Measurements from ENCODE around the gene SPTBN5. TPM values are rescaled to one million over a fixed set of nuclear protein-coding genes. Genes with fewer than 3 reads are reported as not detected.
A peak's percentile ranks its signal among the peaks of the same experiment; 100 is the strongest.
"Not testable (repeated sequence)": the region's sequence is repeated elsewhere in the genome, so short reads cannot be mapped to it uniquely, and the experiment has no call there.

SPTBN5 gene
- total RNA-seq, 1 experiment from 2014 or later = 3.2 TPM

DNA sequence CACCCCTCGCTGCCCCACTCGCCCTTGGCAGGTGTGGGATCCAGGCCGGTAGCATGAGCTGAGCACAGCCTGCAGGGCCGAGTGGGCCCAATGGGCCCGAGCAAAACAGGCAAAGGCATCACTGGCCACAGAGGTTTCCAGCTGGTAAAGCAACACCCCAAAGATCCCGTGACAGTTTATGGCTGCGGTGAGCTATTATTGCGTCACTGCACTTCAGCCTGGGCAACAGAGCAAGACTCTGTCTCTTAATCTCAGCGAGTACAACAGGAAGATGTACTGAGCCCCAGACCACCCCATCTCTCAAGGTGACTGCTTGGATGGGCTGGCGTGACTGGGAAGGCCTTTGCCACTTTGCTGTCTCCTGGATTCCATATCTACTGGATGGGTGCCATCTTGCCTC lies 61.6 kb downstream of the SPTBN5 start:
- BruUV-seq (replicated peaks) = no TSS peak
- peaks cover 8% of the 10 kb centered on the region for H3K36me3 ChIP-seq (ENCODE audit: insufficient read depth, low read length, poor library complexity, severe bottlenecking)
- H3K4me3 ChIP-seq (ENCODE audit: low read depth, low read length, poor library complexity, severe bottlenecking) = no peak overlapping the region
- H3K9me3 ChIP-seq (ENCODE audit: low read depth, low read length, poor library complexity, severe bottlenecking) = no peaks in the 10 kb centered on the region
- intact Hi-C loops (cut with micrococcal nuclease; ENCODE audit: unreplicated experiment) = no loop called here
- ChIA-PET POLR2A (ENCODE audit: low non-redundant PET) (interaction anchor here (0.6 kb wide), 1 partner anchor 1546 kb away, joined by 3 read pairs; no protein-coding TSS in a partner anchor), CTCF (no interaction called here)
- peaks cover 5% of the 10 kb centered on the region for H3K4me1 ChIP-seq (ENCODE audit: insufficient read depth, low read length, poor library complexity, severe bottlenecking)
- no peak for TF ChIP-seq CTCF (conservative IDR thresholded peaks at IDR 0.05; ENCODE audit: low read depth, low read length)
- TF ChIP-seq EZH2 (IDR thresholded peaks at IDR 0.05; ENCODE audit: borderline replicate concordance, low read depth, low read length, poor library complexity, severe bottlenecking) = no peak
- no peak for DNase-seq (ENCODE audit: low spot score)
- no peak overlapping the region for H3K27ac ChIP-seq (ENCODE audit: low read depth, low read length, poor library complexity, severe bottlenecking)
- no peaks in the 10 kb centered on the region for H3K27me3 ChIP-seq (replicated peaks; ENCODE audit: insufficient read depth, low read depth, low read length, poor library complexity)

- H3K4me1 ChIP-seq (ENCODE audit: insufficient read depth, low read length, poor library complexity, severe bottlenecking); H3K27me3 ChIP-seq (replicated peaks; ENCODE audit: insufficient read depth, low read depth, low read length, poor library complexity); POLR2A ChIA-PET (ENCODE audit: low non-redundant PET); H3K36me3 ChIP-seq (ENCODE audit: insufficient read depth, low read length, poor library complexity, severe bottlenecking); H3K4me3 ChIP-seq (ENCODE audit: low read depth, low read length, poor library complexity, severe bottlenecking); BruUV-seq (replicated peaks); H3K9me3 ChIP-seq (ENCODE audit: low read depth, low read length, poor library complexity, severe bottlenecking); intact Hi-C loops (cut with micrococcal nuclease; ENCODE audit: unreplicated experiment); DNase-seq (ENCODE audit: low spot score); H3K27ac ChIP-seq (ENCODE audit: low read depth, low read length, poor library complexity, severe bottlenecking): not testable (repeated sequence)
- CTCF ChIA-PET = interaction anchor here (1.0 kb wide), 1 partner anchor 49 kb away, joined by 3 read pairs; no protein-coding TSS in a partner anchor
These were observed 62.6 kb downstream of the SPTBN5 start for GRCh38 chr15:41831291-41831690.

DNA sequence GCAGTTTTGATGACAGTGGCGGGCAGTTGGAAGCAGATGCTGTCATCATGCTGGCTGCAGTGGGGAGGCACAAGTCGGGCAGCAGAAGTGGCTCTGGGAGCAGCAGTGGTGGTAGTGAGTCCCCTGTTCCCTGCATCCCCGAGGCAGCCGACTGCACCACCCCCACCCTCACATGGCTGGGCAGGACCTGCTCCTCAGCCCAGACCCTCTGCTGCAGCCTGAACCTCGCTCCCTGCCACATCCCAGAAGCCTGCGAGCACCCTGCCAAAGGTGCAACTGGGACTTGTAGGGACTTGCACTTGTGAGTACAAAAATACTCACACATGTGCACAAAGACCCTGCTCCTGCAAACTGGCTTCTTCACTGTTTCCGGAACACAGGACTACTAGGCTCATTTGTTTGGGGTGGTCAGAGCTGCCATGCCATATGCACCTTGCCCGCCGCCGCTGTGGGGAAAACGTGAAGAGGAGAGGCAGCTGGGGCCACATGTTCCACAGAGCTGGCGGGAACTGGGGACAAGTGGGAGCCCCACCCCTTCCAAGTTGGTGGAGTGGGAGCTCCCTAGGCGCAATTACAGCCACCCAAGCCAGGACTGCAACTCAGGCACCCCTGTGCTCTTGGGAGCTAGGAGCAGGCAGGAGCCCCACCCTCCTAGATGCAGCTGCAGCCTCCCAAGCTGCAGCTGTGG lies 63.8 kb downstream of the SPTBN5 start:
- H3K27me3 ChIP-seq (replicated peaks; ENCODE audit: insufficient read depth, low read depth, low read length, poor library complexity) = no peaks in the 10 kb centered on the region
- H3K27ac ChIP-seq (ENCODE audit: low read depth, low read length, poor library complexity, severe bottlenecking) = no peak overlapping the region
- intact Hi-C loops (cut with micrococcal nuclease; ENCODE audit: unreplicated experiment) = no loop called here
- ChIA-PET POLR2A (ENCODE audit: low non-redundant PET) (no interaction called here), CTCF (no interaction called here)
- H3K9me3 ChIP-seq (ENCODE audit: low read depth, low read length, poor library complexity, severe bottlenecking) = no peaks in the 10 kb centered on the region
- TF ChIP-seq CTCF (conservative IDR thresholded peaks at IDR 0.05; ENCODE audit: low read depth, low read length) (no peak), EZH2 (IDR thresholded peaks at IDR 0.05; ENCODE audit: borderline replicate concordance, low read depth, low read length, poor library complexity, severe bottlenecking) (no peak)
- H3K36me3 ChIP-seq (ENCODE audit: insufficient read depth, low read length, poor library complexity, severe bottlenecking) = peaks cover 8% of the 10 kb centered on the region
- H3K4me1 ChIP-seq (ENCODE audit: insufficient read depth, low read length, poor library complexity, severe bottlenecking) = peaks cover 5% of the 10 kb centered on the region
- H3K4me3 ChIP-seq (ENCODE audit: low read depth, low read length, poor library complexity, severe bottlenecking) = no peak overlapping the region
- no TSS peak for BruUV-seq (replicated peaks)
- DNase-seq (ENCODE audit: low spot score) = no peak

DNA sequence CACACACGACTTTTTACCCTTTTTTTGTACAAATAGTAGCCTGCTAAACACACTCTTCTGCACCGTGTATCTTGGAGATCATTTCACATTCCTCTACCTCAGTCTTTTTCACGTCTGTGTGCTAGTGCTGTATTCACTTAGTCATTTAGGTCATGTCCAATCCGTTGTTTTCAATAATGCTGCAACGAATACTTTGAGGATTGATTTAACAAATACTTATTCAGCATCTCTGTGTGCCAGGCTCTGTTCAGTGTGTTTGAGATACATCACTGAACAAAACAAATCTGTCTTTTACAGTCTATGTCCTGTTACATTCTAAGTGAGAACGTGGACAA lies 65.1 kb downstream of the SPTBN5 start:
- peak overlapping the region; percentile 83 for H3K27ac ChIP-seq (ENCODE audit: low read depth, low read length, poor library complexity, severe bottlenecking)
- intact Hi-C loops (cut with micrococcal nuclease; ENCODE audit: unreplicated experiment) = no loop called here
- H3K9me3 ChIP-seq (ENCODE audit: low read depth, low read length, poor library complexity, severe bottlenecking) = no peaks in the 10 kb centered on the region
- peak overlapping the region; percentile 88 for H3K4me3 ChIP-seq (ENCODE audit: low read depth, low read length, poor library complexity, severe bottlenecking)
- DNase-seq (ENCODE audit: low spot score) = no peak
- POLR2A ChIA-PET (ENCODE audit: low non-redundant PET) = no interaction called here
- BruUV-seq (replicated peaks) = TSS peak; percentile 50
- no peak for TF ChIP-seq CTCF (conservative IDR thresholded peaks at IDR 0.05; ENCODE audit: low read depth, low read length)
- no peak for TF ChIP-seq EZH2 (IDR thresholded peaks at IDR 0.05; ENCODE audit: borderline replicate concordance, low read depth, low read length, poor library complexity, severe bottlenecking)
- CTCF ChIA-PET = no interaction called here
- peaks cover 5% of the 10 kb centered on the region for H3K4me1 ChIP-seq (ENCODE audit: insufficient read depth, low read length, poor library complexity, severe bottlenecking)
- peaks cover 11% of the 10 kb centered on the region for H3K36me3 ChIP-seq (ENCODE audit: insufficient read depth, low read length, poor library complexity, severe bottlenecking)
- H3K27me3 ChIP-seq (replicated peaks; ENCODE audit: insufficient read depth, low read depth, low read length, poor library complexity) = no peaks in the 10 kb centered on the region

Measured in A673 (cell line).